SK-N-SH (cell line): ENCODE measurements around the gene DUSP15. TPM values are rescaled to one million over a fixed set of nuclear protein-coding genes. Genes with fewer than 3 reads are reported as not detected.

ENCODE experiments used
- CTCF ChIA-PET: fragments of 300-600, 350-600 bp; formaldehyde crosslinking; extraction: SDS; loops from one replicate; lab custom pipeline; 2021; lab: Yijun Ruan, JAX
- POLR2A ChIA-PET: fragments of 350-600 bp; sonication (Branson Sonifier 250); formaldehyde crosslinking; extraction: SDS; loops from one replicate; lab custom pipeline; 2020; ENCODE audit warnings: antibody characterized with exemption, inconsistent platforms; lab: Yijun Ruan, JAX
- DNase-seq: peaks from one replicate; pipeline ENCODE4 v3.0.0; 2012
- H2AFZ ChIP-seq: fragments of 200-600 bp; sonication (generic); 2 replicates; pipeline ENCODE4 v1.8.1; 2016; ENCODE audit warnings: antibody characterized with exemption, mild to moderate bottlenecking, low read depth
- H3F3A ChIP-seq: fragments of 200-600 bp; sonication (generic); replicated peaks from 2 replicates; pipeline ENCODE3; 2016; ENCODE audit warnings: antibody characterized with exemption, mild to moderate bottlenecking; ENCODE audit not compliant: insufficient read depth
- H3K27ac ChIP-seq, 2 experiments: fragments of 200-500 bp in 1 of 2; fragments of 200-600 bp in 1 of 2; sonication (Bioruptor generic) in 1 of 2; sonication (generic), shearing (Covaris generic) in 1 of 2; 2 replicates each; pipeline versions ENCODE4 v1.5.1 to v1.6.1; 2014 to 2016; ENCODE audit warnings: low read depth in 2 of 2, inconsistent platforms in 1 of 2, low read length in 1 of 2, mild to moderate bottlenecking in 1 of 2, mixed read lengths in 1 of 2
- H3K27me3 ChIP-seq: fragments of 200-600 bp; sonication (generic), shearing (Covaris generic); 2 replicates; pipeline ENCODE4 v1.6.1; 2016; ENCODE audit warnings: mixed run types; ENCODE audit not compliant: insufficient read depth
- H3K36me3 ChIP-seq, 2 experiments: fragments of 200-500 bp in 1 of 2; fragments of 200-600 bp in 1 of 2; sonication (Bioruptor generic) in 1 of 2; sonication (generic) in 1 of 2; replicated peaks in 1 of 2; 2 replicates each; pipeline versions ENCODE3 to v1.5.1; 2014 to 2016; ENCODE audit warnings: low read length in 1 of 2, mild to moderate bottlenecking in 1 of 2; ENCODE audit not compliant: insufficient read depth in 2 of 2, control insufficient read depth in 1 of 2
- H3K4me1 ChIP-seq, 2 experiments: fragments of 200-500 bp in 1 of 2; fragments of 200-600 bp in 1 of 2; sonication (Bioruptor generic) in 1 of 2; sonication (generic), shearing (Covaris generic) in 1 of 2; 2 replicates each; pipeline versions ENCODE4 v1.5.1 to v1.6.1; 2014 to 2016; ENCODE audit warnings: low read depth in 1 of 2, low read length in 1 of 2, mixed run types in 1 of 2; ENCODE audit not compliant: insufficient read depth in 2 of 2, control insufficient read depth in 1 of 2
- H3K4me2 ChIP-seq: fragments of 200-600 bp; sonication (generic), shearing (Covaris generic); 2 replicates; pipeline ENCODE4 v1.6.1; 2017; ENCODE audit warnings: mixed run types
- H3K4me3 ChIP-seq, 2 experiments: fragments of 200-500 bp in 1 of 2; fragments of 200-600 bp in 1 of 2; sonication (Bioruptor generic) in 1 of 2; sonication (generic), shearing (Covaris generic) in 1 of 2; 2 replicates each; pipeline versions ENCODE4 v1.5.1 to v1.8.1; 2014 to 2016; ENCODE audit warnings: low read depth in 2 of 2, inconsistent platforms in 1 of 2, low read length in 1 of 2, mild to moderate bottlenecking in 1 of 2, mixed read lengths in 1 of 2, moderate library complexity in 1 of 2
- H3K79me2 ChIP-seq: fragments of 200-600 bp; sonication (generic); 2 replicates; pipeline ENCODE4 v1.8.1; 2017; ENCODE audit warnings: mild to moderate bottlenecking; ENCODE audit not compliant: insufficient read depth
- H3K9ac ChIP-seq: fragments of 200-600 bp; sonication (generic); 2 replicates; pipeline ENCODE4 v1.6.1; 2017; ENCODE audit warnings: mixed run types
- H3K9me2 ChIP-seq: fragments of 200-600 bp; sonication (generic); 2 replicates; pipeline ENCODE4 v1.6.1; 2017; ENCODE audit warnings: mixed run types
- H3K9me3 ChIP-seq: fragments of 200-600 bp; sonication (generic); 2 replicates; pipeline ENCODE4 v1.6.1; 2017; ENCODE audit warnings: mixed run types, mild to moderate bottlenecking, moderate library complexity
- H4K20me1 ChIP-seq: fragments of 200-600 bp; sonication (generic); 2 replicates; pipeline ENCODE4 v1.6.1; 2017; ENCODE audit warnings: mild to moderate bottlenecking, mixed run types; ENCODE audit not compliant: insufficient read depth
- FOSL2 ChIP-seq: IDR thresholded peaks from 2 replicates; pipeline ENCODE4 v1.4.0; 2012; ENCODE audit warnings: low read depth, mild to moderate bottlenecking, moderate library complexity, borderline replicate concordance
- MAX ChIP-seq: IDR thresholded peaks from 2 replicates; pipeline ENCODE4 v1.4.0; 2012; ENCODE audit warnings: low read depth
- MXI1 ChIP-seq: IDR thresholded peaks from 2 replicates; pipeline ENCODE4 v1.6.1; 2012; ENCODE audit warnings: mild to moderate bottlenecking, low read depth, low read length, improper control_type of control experiment
- NRF1 ChIP-seq: IDR thresholded peaks from 2 replicates; pipeline ENCODE4 v1.6.1; 2012; ENCODE audit warnings: low read depth, mild to moderate bottlenecking, low read length
- RCOR1 ChIP-seq: fragments of 150-350 bp; IDR thresholded peaks from 2 replicates; pipeline ENCODE4 v1.6.1; 2017; ENCODE audit warnings: antibody characterized with exemption, low read length
- RFX5 ChIP-seq: IDR thresholded peaks from 2 replicates; pipeline ENCODE4 v1.6.1; 2012; ENCODE audit warnings: mild to moderate bottlenecking, improper control_type of control experiment, low read length
- SMC3 ChIP-seq: IDR thresholded peaks from 2 replicates; pipeline ENCODE4 v1.6.1; 2012; ENCODE audit warnings: low read depth, low read length, improper control_type of control experiment
- TEAD4 ChIP-seq: IDR thresholded peaks from 2 replicates; pipeline ENCODE4 v1.4.0; 2012; ENCODE audit warnings: mild to moderate bottlenecking, borderline replicate concordance; ENCODE audit not compliant: insufficient read depth
- WGBS: methylation state at CpG from one replicate; pipeline ENCODE4 v1.1.6; 2017; ENCODE audit warnings: low lambda C conversion rate; 5-methylcytosine and 5-hydroxymethylcytosine counted together
- polyA plus RNA-seq, 3 experiments: library from polyadenylated mRNA; depleted of rRNA; stranded (reverse); fragments of >200 nt; gene quantifications; 2 replicates each; pipeline ENCODE4 v1.2.3, GENCODE V29; 2012
- TF ChIP-seq, protein P1 (sequence below): IDR thresholded peaks from 2 replicates; pipeline ENCODE4 v1.4.0; 2012; ENCODE audit warnings: low read depth, borderline replicate concordance

The DUSP15 gene
- polyA plus RNA-seq, 1 of the 3 experiments (the other 2 are of a cell fraction), result 5.4 TPM

DNA sequence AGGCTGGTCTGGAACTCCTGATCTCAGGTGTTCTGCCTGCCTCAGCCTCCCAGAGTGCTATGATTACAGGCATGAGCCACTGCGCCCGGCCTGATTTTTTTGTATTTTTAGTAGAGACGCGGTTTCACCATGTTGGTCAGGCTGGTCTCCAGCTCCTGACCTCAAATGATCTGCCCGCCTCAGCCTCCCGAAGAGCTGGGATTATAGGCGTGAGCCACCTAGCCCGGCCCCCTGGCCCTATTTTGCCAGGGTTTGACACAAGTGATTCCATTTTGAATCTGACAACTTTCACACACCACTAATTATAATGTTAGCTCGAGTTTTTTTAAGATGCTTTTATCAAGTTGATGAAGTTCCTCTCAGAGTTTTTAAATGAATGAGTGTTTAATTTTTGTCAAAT lies 25.7 kb upstream of the DUSP15 start:
- Histone ChIP-seq H3K27me3 (no peaks in the 10 kb centered on the region; the same call in 1 of the 2 replicates), H3K4me1 (no peaks in the 10 kb centered on the region; a peak in 1 of 4 replicates), H3K9me3 (no peaks in the 10 kb centered on the region), H3K4me2 (no peak overlapping the region), H3K4me3 (no peak overlapping the region), H3K27ac (no peak overlapping the region), H3K79me2 (no peaks in the 10 kb centered on the region), H2AFZ (no peak overlapping the region), H3K9ac (no peak overlapping the region), H4K20me1 (no peaks in the 10 kb centered on the region), H3F3A (no peaks in the 10 kb centered on the region), H3K9me2 (no peaks in the 10 kb centered on the region), H3K36me3 (no peaks in the 10 kb centered on the region)
- no peak for TF ChIP-seq RFX5
- TF ChIP-seq TEAD4, result no peak
- TF ChIP-seq, protein P1, sequence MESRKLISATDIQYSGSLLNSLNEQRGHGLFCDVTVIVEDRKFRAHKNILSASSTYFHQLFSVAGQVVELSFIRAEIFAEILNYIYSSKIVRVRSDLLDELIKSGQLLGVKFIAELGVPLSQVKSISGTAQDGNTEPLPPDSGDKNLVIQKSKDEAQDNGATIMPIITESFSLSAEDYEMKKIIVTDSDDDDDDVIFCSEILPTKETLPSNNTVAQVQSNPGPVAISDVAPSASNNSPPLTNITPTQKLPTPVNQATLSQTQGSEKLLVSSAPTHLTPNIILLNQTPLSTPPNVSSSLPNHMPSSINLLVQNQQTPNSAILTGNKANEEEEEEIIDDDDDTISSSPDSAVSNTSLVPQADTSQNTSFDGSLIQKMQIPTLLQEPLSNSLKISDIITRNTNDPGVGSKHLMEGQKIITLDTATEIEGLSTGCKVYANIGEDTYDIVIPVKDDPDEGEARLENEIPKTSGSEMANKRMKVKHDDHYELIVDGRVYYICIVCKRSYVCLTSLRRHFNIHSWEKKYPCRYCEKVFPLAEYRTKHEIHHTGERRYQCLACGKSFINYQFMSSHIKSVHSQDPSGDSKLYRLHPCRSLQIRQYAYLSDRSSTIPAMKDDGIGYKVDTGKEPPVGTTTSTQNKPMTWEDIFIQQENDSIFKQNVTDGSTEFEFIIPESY, result no peak
- no peak for TF ChIP-seq NRF1
- TF ChIP-seq SMC3, result no peak
- TF ChIP-seq RCOR1, result no peak
- TF ChIP-seq FOSL2, result no peak
- TF ChIP-seq MXI1, result no peak
- ChIA-PET POLR2A (no interaction called here), CTCF (interaction anchor here (1.0 to 1.8 kb wide), 2 partner anchors 20 to 73 kb away, joined by 3 to 4 read pairs; no protein-coding TSS in a partner anchor)
- WGBS, result 79% methylated on average over 9 of the region's 9 CpGs
- DNase-seq, result no peak

GRCh38 chr20:31894980-31895675 lies 24.8 kb upstream of the DUSP15 start:
- Histone ChIP-seq H3K4me2 (no peak overlapping the region), H3K9ac (no peak overlapping the region), H3K4me3 (no peak overlapping the region), H3K4me1 (no peaks in the 10 kb centered on the region; a peak in 1 of 4 replicates), H3K9me2 (no peaks in the 10 kb centered on the region), H3F3A (no peaks in the 10 kb centered on the region), H3K9me3 (no peaks in the 10 kb centered on the region), H4K20me1 (no peaks in the 10 kb centered on the region), H2AFZ (0 out of 2 replicates have a peak overlapping the region, but pooled peaks have one; percentile 29), H3K36me3 (no peaks in the 10 kb centered on the region), H3K79me2 (no peaks in the 10 kb centered on the region), H3K27ac (no peak overlapping the region), H3K27me3 (no peaks in the 10 kb centered on the region; the same call in 1 of the 2 replicates)
- no peak for DNase-seq
- POLR2A ChIA-PET, result no interaction called here
- CTCF ChIA-PET, result interaction anchor here (0.8 to 1.8 kb wide), 3 partner anchors 49 to 72 kb away, joined by 3 to 4 read pairs (median 3); partner anchors contain the start of gene PDRG1
- 62% methylated on average over 8 of the region's 8 CpGs for WGBS
- peak; percentile 97 for TF ChIP-seq RFX5
- TF ChIP-seq MAX, result no peak
